C4-2B (cell line): Measurements from ENCODE around the gene SPATA12.

Source experiments
- CTCF ChIP-seq: fragments of 450-650 bp; conservative IDR thresholded peaks from 2 replicates; pipeline ENCODE4 v1.5.1; 2017; ENCODE audit warnings: mild to moderate bottlenecking
- ZFX ChIP-seq: fragments of 450-650 bp; IDR thresholded peaks from 2 replicates; pipeline ENCODE4 v1.6.1; 2017

DNA sequence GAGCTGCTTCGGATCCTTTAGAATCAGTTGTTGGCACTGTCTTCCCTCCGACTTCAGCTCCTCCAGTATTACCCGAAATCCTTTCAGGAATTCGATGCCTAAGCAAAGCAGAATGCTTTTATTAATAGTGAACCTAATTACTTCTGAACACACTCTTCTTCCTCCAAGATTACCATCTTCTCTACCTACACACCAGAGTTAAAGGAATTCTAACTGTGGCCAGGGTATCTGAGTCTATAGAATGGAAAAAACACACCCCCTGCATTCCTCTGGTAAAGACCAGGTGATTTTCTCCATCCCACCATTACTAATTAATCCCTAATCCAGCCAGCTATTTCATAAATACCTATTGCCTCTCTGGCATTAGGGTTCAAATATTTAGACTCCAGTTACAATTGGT is 49.8 kb downstream of the SPATA12 start:
- TF ChIP-seq CTCF (no peak), ZFX (no peak)
